ENCODE data around the gene LAMB3. TPM values are rescaled to one million over a fixed set of nuclear protein-coding genes. Genes with fewer than 3 reads are reported as not detected.

LAMB3 gene
- total RNA-seq, 1 experiment from 2014 or later = 5.3 TPM

- no peak for DNase-seq (ENCODE audit: low read depth)
Observed at GRCh38 chr1:209598227-209598626, 54.0 kb downstream of the LAMB3 start.

GRCh38 chr1:209597499-209597898 is 54.7 kb downstream of the LAMB3 start:
- DNase-seq (ENCODE audit: low read depth) = no peak

GRCh38 chr1:209595599-209596285 is 56.5 kb downstream of the LAMB3 start:
- no peak for DNase-seq (ENCODE audit: low read depth)

GRCh38 chr1:209595028-209595427 is 57.2 kb downstream of the LAMB3 start:
- DNase-seq (ENCODE audit: low read depth) = no peak

GRCh38 chr1:209594440-209594839 is 57.8 kb downstream of the LAMB3 start:
- DNase-seq (ENCODE audit: low read depth) = no peak

- DNase-seq (ENCODE audit: low read depth) = no peak
Observed at GRCh38 chr1:209593747-209594146, 58.5 kb downstream of the LAMB3 start.

GRCh38 chr1:209590405-209590804 is 61.8 kb downstream of the LAMB3 start:
- DNase-seq (ENCODE audit: low read depth) = no peak

GRCh38 chr1:209589863-209590262 is 62.4 kb downstream of the LAMB3 start:
- DNase-seq (ENCODE audit: low read depth) = no peak

GRCh38 chr1:209589440-209589839 is 62.8 kb downstream of the LAMB3 start:
- no peak for DNase-seq (ENCODE audit: low read depth)

- no peak for DNase-seq (ENCODE audit: low read depth)
Observed at GRCh38 chr1:209587789-209588188, 64.4 kb downstream of the LAMB3 start.

- DNase-seq (ENCODE audit: low read depth) = no peak
Observed at GRCh38 chr1:209586221-209586740, 65.9 kb downstream of the LAMB3 start.

GRCh38 chr1:209585672-209586071 is 66.6 kb downstream of the LAMB3 start:
- DNase-seq (ENCODE audit: low read depth) = no peak

GRCh38 chr1:209585197-209585596 is 67.0 kb downstream of the LAMB3 start:
- DNase-seq (ENCODE audit: low read depth) = no peak

- DNase-seq (ENCODE audit: low read depth) = no peak
Observed at GRCh38 chr1:209584231-209584672, 68.0 kb downstream of the LAMB3 start.

GRCh38 chr1:209583408-209583807 is 68.8 kb downstream of the LAMB3 start, which contains the start of gene CAMK1G:
Gene CAMK1G (plus strand): TSS chr1:209583714. CDS start chr1:209594984, 11,270 bp downstream.
- DNase-seq (ENCODE audit: low read depth) = peak; percentile 38

GRCh38 chr1:209580577-209580976 is 71.6 kb downstream of the LAMB3 start:
- no peak for DNase-seq (ENCODE audit: low read depth)

- DNase-seq (ENCODE audit: low read depth) = peak; percentile 61
Observed at GRCh38 chr1:209577346-209577745, 74.9 kb downstream of the LAMB3 start.

GRCh38 chr1:209576392-209577197 is 75.6 kb downstream of the LAMB3 start:
- DNase-seq (ENCODE audit: low read depth) = peak; percentile 70

- no peak for DNase-seq (ENCODE audit: low read depth)
Observed at GRCh38 chr1:209570743-209571142, 81.5 kb downstream of the LAMB3 start.

GRCh38 chr1:209569455-209570207 is 82.6 kb downstream of the LAMB3 start:
- peak; percentile 63 for DNase-seq (ENCODE audit: low read depth)

GRCh38 chr1:209567698-209568175 is 84.5 kb downstream of the LAMB3 start:
- peak; percentile 59 for DNase-seq (ENCODE audit: low read depth)
